UCSD-AML1 (cell line): ENCODE data around the gene LRP2.

ENCODE experiments used
- DNase-seq: peaks from one replicate; lab custom pipeline; 2025; ENCODE audit not compliant: unreplicated experiment; lab: John Stamatoyannopoulos, UW

The LRP2 gene

GRCh38 chr2:169131587-169132512 is 230.5 kb downstream of the LRP2 start:
- no peak for DNase-seq

DNA sequence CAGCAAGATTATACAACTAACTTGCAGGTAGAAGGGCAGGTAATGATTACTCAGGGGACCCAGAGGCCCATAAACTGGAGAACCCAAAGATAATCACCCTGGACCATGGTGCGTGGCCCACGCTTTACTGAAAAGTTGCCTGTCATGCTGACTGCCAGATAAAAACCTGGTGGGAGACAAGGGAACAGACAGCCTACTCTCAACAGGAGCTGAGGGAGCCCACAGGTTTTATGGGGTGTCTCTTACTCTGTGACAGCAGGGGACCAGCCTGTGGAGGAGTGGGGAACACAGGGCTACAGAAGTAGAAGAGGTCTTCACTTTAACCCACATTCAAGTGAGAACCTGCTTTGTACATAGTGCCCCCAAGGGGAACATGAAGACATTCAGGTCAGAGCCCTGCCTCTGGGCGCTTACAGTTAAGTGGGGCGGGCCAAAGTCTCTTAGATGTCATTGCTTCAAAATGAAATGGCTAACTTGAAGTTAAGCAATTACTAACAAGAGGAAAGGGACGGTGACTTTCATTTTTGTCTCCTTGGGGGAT is 232.6 kb downstream of the LRP2 start:
- no peak for DNase-seq

- DNase-seq: no peak
Observed at GRCh38 chr2:169119851-169120250, 242.5 kb downstream of the LRP2 start.

- DNase-seq: no peak
Observed at GRCh38 chr2:169119123-169119760, 243.1 kb downstream of the LRP2 start.

GRCh38 chr2:169118060-169118459 is 244.3 kb downstream of the LRP2 start:
- no peak for DNase-seq

GRCh38 chr2:169116993-169117392 is 245.3 kb downstream of the LRP2 start:
- DNase-seq: no peak

DNA sequence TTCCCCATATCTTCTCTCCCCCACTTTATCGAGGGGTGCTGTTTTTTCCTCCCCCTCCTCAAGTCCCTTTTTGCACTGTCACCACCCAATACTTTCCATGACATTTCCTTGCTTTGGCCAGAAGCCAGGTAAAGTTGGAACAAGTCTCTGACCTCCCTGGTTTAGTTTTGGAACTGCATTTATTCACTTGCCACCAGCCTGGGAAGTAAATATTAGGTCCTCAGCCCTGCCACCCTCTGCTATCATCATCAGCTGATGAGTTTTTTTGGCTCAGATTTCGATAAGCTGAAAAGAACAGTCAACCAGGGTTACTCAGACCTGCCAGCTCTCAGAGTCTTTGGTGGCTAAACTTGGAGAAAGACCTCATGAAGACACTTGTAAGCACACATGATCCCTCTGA is 246.0 kb downstream of the LRP2 start:
- no peak for DNase-seq

DNA sequence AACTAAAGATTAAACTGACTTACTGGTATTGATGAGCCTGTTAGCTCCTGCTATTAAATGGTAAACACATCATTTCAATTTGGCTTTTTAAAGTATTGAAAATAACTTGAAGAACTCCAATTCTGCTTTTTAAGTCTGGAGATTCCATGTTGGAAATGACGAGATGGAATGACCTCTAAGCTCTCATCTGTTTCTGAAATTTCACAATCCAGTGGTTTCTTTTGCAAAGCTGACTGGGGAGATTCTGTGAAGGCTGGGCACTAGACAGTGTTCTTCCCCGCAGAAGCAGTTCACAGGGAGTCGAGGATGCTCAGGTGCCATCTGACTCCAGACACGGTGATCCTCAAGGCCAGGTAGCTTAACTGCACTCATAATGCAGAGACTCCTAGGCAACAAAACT is 248.3 kb downstream of the LRP2 start:
- DNase-seq: no peak

DNA sequence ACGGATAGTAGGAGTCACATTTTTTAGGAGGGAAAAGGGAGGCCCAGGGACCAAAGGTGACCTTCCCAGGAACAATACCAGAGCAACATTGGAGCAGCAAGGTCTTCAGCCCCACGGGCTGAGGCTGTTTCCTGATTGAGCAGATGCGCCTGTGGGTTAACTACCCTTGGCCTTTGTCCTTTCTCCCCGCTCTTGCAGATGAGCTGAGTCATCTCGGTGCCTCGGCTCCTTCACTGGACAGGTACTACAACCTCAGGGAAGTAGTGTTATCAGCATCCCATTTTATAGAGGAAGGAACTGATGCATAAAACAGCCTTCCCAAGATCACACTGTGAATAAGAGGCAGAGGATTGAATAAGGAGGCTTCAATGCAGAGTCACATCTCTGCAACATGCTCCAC is 249.5 kb downstream of the LRP2 start:
- DNase-seq: no peak

GRCh38 chr2:169110916-169111315 is 251.4 kb downstream of the LRP2 start:
- peak; percentile 66 for DNase-seq

DNA sequence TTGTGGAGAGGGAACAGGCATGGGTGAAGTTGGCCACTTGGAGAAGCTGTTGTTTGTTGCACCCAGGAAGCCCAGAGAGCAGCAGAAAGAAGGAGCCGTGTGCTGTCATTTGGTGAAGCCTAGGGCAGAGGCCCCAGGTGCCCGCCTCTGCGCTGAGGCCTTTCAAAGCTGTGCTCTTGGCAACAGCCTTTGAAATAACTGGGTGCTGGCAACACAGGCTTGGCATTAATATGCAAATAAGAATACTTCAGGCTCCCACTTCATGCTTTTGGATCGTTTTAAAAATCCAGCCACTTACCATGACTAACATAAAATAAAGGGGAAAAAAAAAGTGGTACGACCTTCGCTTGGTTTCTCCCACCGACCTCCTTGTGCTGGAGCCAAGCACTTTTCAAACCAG is 251.9 kb downstream of the LRP2 start:
- DNase-seq: no peak

GRCh38 chr2:169109502-169110409 is 252.6 kb downstream of the LRP2 start:
- DNase-seq: peak; percentile 74

DNA sequence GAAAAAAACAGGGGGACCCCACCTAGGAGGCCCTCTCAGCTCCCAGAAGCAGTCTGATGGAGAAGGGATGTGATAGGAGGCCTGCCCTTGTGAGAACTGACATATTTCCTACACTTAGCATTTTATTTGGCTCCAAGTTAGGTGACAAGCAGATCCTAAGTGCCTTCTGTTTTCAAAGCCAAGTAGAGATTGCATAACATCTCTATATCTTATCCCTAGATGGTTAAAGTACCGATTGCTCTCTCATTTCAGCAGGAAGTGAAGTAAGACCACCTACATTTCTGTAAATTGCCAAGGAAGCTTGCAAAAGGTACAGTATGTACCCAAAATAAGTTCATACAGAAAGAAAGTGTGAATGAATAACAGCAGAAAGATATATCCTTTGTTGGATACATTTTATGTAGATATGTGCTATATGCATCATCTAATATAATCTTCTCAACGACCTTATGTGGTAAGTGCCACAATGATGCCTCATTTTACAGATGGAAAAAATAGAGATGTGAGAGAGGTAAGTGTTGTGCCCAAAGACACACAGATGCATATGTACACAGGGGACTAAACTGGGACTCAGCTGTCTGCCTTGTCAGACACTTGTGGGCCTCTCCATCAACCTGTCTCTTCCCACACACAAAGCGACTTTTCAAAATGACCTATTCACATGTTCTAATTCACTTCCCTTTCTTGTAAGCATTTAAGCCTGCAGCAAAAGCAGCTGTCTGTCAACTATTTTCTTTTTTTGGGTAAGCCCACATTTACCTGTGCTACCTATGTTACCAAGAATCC is 254.0 kb downstream of the LRP2 start:
- no peak for DNase-seq

GRCh38 chr2:169107645-169108044 is 254.7 kb downstream of the LRP2 start:
- DNase-seq: no peak

DNA sequence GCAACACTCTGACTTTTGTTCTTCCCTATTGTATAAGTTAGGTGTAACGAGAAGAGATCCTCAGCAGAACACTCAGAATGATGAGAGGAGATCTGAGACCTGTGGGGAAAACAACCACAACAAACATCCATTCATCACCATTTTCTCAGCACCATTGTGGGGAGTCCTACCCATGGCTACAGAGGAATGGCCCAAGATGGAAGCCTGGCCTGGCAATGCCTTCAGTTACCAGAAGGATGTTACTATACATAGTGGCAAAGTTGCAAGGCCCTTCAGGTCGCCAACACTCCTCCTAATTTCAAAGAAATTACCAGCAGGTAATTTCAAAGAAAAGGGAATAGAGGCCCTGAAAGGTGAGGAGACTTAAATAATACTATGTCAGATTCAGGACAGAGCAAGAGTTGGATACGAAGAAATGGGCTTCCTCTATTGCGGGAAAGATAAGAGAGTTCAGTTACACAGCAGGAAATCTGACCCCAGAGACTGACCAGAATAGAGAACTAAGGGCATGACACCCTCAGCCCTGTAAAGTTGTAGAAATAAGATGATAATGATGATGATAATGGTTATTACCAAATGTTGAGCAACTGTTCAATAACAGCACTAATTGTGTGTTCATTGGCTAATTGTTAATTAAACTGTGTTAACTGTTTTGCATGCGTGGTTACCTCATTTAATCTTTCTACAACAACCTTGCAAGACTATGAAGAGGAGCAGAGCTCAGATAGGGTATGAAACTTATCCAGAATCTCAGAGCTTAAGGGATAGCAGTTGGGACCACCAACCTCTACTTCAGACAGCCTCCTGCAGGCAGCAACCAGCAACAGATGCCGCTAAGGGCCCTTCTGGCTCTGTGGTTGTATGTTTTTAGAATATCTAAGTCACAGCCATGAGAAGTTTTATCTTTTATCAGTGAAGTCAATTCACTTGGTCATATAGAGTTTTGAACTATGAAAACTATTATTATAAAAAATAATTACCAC is 255.5 kb downstream of the LRP2 start:
- no peak for DNase-seq

- no peak for DNase-seq
Observed at GRCh38 chr2:169106134-169106533, 256.2 kb downstream of the LRP2 start.

- DNase-seq: no peak
Observed at GRCh38 chr2:169105476-169105875, 256.9 kb downstream of the LRP2 start.

DNA sequence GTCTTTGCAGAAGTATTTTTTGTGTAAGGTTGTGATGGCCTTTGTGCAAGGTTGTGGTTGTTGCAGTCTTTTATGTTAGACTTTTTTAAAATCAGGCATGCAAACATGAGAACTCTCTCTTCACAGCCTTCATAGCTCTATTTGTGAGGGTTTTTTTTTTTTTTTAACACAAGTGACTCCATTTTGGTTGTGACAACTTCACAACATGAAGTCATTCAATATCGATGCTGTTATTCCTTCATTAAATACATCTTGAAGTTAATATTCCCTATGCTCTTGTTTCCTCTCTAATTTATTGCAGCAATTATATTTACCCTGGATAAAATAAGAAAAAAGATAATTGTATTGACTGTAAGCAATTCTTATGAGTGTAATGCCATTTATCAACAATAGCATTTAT is 257.5 kb downstream of the LRP2 start:
- no peak for DNase-seq

- peak; percentile 34 for DNase-seq
Observed at GRCh38 chr2:169095621-169096105, 266.7 kb downstream of the LRP2 start.
